HG03457 (cell line): ENCODE results near the gene ERC2.

Experiments used
- ATAC-seq: cut with Tn5 transposase; IDR thresholded peaks from one replicate; pipeline ENCODE4 v1.9.1; 2021; ENCODE audit warnings: moderate number of reproducible peaks; ENCODE audit not compliant: unreplicated experiment

Gene ERC2

DNA sequence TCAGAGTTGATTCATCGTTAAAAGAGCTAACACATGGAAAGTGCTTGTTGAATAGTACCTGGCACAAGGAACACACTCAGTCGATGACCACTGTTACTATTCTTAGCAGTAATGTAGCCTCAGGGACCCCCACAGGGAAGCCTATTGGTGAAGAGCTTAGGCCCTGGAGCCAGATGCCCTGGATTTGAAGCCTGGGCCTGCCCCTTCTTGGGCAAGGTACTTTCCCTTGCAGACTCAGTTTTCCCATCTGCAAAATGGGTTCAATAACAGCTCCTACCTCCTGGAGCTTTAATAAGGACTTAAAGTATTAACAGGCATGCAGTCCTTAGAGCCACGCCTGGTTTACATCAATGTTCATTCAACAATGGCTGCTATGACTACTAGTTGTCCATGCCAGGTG lies 884.2 kb downstream of the ERC2 start:
- no peak for ATAC-seq

DNA sequence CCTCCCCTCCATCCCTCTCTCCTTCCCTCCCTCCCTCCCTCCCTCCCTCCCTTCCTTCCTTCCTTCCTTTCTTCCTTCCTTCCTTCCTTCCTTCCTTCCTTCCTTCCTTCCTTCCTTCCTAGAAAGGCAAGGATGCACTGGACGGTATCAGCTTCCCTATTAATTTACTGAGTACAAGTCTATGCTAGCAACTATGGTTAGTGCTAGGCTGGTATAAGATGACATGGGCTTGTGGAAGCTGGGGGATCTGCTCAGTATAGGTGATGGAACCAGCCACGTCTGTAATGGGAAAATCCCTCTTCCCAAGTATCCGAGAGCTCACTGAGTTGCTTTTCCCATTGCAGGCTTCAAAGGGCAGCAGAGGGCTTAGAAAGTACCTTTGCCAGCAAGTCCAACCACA lies 884.8 kb downstream of the ERC2 start:
- ATAC-seq, result no peak

DNA sequence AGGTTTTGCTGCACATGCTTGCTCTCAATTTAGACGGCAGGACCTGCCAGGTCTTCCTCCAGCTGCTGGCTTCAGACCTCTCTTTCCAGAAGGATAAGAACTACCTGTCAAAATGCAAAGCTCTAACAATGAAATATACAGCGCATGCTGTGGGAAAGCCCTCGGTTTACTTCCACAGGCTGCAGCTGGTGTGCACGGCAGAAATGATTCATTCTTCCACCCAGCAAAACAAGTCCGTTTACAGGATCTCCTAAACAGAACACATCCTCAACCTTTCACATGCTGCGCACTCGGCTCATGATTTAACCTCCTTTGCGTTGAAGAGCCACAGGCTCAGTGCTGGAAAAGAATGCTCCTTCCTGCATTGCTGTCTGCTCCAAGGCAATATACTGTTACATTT lies 888.8 kb downstream of the ERC2 start:
- ATAC-seq, result no peak

DNA sequence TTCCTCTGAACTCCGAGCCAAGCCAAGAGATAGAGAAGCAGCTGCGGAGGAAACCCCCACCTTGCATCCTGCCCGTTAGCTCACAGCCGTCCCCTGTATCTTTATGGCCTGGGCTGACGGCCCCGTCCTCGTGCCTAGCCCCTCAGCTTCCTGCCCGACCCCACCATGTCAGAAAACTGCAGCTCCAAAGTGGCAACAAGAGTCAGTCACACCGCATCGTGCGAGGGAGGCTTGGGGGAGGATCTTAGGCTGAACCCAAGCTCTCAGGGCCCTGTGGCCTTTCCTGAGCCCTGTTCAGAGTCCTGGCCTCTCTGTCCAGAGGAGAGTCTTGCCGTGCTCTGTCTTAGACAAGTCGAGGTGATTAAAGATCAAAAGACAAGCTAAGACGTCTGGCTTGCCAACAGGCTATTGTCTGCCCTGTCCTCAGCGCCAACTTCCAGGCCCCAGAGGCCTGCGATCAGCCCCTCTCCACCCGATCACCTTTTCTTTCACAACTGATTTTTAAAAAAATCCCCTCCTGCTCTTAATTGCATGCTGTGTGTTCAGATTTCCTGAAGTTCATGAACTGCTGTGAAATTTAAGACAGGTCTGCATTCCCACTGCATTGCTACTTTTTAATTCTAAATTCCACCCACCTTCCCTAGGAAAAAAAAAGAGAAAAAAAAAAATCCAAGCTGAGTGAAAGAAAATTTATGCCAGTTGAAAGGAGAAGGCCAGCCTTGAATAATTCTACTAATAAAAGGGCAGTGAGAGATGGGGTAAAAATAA lies 891.5 kb downstream of the ERC2 start:
- no peak for ATAC-seq

DNA sequence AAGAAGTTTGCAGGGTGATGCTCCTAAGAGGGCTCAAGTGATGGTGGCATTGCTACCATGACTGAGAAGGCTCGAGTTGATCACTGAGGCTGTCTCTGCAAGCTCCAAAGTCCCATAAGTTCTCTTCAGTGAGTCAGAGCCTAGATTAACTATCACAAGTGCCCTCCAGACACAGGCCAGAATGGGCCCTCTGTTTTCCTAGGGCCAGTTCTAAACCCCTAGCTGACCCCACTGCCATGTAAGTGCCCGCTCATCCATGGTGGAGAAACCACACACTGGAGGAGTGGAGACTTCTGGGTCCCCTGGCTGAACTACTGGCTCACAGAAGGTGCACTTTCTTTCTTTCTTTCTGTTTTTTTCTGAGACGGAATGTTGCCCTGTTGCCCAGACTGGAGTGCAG lies 893.6 kb downstream of the ERC2 start:
- ATAC-seq, result no peak

DNA sequence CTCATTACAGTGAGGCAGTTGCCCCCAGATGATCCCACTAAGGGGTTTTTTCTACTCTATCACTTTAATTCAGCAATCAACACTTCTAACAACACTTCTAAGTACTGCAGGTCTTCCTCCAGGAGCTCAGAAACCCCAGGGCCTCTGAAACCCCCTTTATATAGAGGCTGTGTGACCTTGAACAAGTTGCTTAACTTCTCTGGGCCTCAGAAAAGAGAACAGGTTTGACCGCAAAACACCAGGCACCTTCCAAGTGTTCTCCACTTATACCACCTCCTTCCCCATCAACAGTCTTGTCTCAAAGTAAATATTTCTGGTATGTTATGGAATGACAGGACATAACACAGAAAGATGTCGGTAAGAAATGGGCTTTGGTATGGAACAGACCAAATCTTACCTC lies 895.5 kb downstream of the ERC2 start:
- ATAC-seq, result no peak

DNA sequence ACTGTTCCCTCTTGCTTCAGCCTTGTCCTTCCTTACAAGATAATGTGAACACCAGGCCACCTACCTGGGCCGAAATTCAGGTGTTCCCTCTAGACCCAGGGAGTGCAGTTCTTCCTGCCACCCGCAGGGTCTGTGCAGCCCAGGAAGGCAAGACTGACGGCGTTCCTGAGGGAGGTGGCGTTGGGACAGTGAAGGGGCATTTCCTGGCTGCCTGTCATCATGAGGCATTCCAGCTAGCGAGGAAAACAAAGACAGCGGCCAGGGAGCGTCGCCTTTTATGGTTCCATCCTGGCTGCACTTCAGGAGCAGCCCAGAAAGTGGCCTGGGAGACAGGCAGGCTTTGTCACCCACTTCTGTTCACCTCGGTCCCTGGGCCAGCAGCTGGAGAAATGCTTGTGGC lies 896.4 kb downstream of the ERC2 start:
- no peak for ATAC-seq

DNA sequence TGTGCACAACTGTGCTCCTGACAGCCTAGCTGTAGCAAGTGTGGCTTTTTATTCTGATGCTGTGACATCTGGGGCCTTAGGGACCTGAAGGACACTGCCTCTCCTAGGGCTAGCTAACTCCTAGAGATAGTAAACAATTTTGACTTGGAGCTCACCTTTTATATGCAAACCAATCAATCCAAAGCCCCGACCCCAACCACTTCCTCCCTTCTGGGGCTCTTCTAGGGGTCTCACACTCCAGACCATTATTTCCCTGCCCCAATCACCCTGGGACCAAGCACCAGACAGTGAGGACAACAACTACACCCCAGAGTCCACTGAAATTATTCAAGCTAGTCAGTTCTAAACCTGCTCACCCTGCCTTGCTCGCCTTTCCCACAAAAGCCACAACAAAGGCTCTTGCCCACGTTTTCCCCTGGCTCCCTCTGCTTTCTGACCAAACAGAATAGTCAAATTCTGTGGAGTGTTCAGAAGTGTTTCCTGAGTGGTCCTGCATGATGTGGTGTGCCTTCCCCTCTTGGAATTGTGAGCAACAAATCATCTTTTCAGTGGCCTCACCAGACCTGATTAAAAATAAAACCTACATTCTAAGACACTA lies 897.0 kb downstream of the ERC2 start:
- no peak for ATAC-seq

DNA sequence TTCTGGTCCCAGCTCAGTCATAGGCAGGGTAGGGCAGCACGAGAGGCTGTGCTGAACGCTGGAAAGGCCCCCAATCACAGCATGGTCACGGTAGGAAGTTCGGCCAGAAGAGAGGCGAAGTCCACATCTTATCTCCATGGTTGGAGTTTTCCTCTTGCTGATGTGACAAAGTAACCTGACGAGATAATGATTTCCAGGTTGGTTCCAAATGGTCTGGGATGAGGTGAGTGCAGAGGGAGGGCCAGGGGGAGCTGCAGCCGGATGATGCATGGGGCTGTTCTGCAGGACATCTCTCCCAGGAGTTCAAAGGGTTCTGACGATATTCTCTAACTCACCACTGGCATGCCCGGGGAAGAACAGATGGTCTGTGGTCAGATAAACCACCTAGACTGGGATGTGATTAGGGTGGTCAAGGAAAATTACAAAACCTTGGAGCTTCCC lies 898.0 kb downstream of the ERC2 start:
- no peak for ATAC-seq

DNA sequence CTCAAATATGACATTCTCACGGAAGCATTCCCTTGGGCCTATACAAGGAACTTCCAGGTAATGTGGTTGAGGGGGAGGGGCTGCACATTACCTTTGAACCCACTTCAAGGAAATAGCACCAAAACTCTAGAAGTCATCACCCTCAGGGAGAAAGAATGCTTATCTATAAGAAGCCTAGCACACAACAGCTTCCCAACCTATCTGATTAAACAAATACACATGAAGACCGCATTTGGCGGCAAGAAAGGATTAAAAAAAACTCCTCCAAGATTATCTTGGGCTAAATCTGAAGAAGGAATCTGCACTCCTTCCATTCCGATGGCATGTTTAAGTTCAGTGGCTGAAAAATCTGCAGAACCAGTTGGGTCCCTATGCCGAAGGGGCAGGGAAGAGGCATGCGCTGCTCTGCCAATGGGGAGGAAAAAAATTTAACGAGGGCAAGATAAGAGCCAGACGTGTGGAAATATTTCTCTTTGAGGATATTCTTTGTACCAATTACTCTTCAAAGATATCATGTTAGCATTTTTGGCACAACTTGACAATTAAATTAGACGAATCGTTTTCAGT lies 899.2 kb downstream of the ERC2 start:
- ATAC-seq, result no peak

DNA sequence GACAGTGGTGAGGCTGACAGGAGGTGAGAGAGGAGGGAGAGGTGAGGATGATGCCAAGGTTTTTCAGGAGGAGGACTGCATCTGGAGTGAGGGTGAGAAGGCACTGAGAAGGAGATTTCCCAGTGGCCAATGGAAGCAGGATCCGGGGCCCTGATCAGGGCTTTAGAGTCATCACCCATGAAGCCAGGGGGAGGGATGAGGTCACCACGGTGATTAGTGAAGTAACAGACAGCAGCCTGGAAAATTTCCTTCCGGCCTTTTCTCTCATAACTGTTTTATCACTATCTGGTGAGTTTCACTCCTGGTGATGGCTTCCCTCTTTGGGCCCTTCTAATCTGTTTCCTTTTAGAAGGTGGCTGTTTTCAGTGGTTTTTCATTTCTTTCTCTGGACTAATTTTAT lies 900.7 kb downstream of the ERC2 start:
- ATAC-seq, result no peak

DNA sequence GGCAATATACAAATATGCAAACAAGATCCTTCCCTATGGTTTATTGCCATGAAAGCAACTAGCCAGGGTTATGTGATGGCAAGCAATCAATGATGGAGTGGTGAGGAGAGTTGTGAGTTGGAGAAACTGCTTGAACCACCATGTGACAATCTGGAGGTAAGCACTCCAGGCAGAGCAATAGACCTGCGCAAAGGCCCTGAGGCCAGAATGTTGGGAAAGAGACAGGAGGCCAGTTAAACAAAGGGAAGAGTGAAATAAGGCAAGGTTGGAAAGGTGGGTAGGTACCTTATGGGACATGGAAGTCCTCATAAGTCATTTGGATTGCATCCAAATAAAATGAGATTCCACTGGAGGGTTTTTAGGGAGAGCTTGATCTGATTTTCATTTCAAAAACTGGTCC lies 901.1 kb downstream of the ERC2 start:
- ATAC-seq, result no peak

DNA sequence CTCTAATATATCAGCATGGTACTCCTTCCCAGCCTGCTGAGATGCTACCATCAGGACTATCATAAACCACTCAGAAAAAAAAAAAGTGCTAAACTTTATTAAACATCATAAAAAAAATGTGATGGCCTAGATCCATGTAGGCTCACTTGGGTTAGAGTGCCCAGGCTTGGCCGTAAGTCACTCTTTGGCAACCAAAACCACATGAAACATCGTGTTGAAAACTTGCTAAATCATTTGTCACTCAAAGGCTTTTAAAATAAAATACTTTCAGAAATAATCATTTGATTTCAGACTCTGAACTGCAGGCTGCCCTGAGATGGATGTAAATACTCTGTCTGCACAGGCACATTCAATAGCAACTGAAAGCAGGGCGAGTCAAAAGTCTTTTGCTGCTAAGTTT lies 902.7 kb downstream of the ERC2 start:
- ATAC-seq, result no peak

DNA sequence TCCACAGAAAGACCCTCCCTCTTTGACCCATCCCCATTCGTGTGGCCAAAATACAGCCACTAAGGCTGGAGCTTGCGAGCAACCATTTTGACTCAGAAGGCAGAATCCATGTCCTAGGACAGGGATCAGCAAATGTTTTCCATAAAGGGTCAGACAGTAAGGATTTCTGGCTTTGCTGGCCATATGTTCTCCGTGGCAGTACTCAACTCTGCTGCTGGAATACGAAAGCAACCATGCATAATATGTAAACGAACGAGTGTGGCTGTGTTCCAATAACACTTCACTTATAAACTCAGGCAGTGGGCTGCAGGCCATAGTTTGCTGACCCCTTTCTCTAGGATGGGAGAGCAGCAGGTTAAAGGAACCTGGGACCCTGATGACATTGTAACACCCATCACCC lies 903.5 kb downstream of the ERC2 start:
- ATAC-seq, result no peak

DNA sequence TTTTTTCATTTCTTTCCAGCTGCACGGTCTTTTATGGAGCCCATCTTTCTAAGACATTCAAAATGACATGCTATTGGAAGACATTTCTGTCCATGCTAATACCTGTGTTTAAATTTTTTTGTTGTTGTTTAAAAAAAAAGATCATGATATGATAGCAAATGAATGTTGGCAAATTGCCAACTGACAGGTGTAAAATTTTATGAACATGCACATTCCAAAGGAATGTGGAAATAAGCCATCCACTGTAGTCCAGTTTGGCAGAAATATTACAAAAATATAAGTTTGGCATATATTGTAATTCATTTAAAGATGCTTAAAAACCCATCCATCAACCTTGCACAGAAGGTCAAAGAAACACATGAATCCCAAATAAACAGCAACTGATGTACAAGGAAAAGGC lies 905.6 kb downstream of the ERC2 start:
- ATAC-seq, result no peak

DNA sequence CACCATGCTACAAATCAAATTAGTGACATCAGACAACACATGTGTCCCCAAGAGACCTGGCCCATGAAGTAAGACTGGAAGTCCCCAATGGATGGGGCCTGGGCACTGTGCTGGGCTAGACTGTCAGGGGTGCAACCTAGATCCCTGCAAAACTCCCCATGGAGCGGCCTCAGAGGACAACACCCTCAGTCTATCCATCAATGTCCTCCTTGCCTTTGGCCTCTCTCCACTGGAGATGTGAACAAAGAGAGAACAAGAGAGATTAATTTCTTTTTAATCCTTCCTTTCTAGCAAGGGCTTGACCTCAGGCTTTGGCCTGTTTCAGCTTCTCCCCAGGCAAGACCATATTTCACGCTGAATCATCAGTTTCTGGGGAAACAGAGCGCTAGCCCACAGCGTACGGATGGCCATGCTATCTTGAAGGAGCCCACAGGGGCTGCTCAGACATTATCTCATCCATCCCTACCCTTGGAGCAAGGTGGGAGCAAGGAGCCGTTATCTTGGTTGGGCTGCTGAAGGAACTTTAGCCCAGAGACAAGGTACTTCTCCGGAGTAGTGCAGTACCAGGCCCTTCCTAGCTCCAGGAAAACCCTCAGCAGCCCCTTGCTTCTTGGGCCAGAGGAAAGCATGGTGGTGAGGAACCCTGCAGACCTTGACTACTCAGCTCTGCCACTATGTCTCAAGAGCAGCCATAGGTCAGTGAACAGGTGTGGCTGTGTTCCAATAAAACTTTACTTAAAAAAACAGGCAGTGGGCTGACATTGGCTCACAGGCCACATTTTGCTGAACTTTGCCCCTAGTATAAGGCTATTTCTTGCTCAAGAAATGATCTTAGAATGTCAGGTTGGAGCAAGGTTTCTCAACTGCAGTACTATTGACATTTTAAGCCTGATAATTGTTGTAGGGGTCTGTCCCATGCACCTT lies 908.5 kb downstream of the ERC2 start:
- ATAC-seq, result no peak

DNA sequence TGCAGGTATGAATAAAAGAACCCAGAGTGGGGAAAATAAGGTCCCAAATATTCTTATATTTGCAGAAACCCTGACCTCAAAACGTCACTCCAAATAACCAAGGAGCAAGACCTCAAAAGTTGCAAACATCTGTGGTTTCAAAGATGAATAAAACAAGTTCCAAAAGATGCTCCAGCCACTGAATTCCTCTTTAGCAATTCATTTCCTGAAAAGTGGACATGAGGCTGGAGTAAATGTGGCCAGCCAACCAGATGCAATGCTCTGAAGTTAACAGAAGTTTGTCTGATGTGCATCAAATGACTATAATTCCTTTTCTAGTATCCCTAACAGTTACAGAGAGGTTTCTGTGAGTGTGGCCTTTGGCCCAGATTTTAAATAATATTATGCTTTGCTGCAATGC lies 910.0 kb downstream of the ERC2 start:
- ATAC-seq, result no peak

DNA sequence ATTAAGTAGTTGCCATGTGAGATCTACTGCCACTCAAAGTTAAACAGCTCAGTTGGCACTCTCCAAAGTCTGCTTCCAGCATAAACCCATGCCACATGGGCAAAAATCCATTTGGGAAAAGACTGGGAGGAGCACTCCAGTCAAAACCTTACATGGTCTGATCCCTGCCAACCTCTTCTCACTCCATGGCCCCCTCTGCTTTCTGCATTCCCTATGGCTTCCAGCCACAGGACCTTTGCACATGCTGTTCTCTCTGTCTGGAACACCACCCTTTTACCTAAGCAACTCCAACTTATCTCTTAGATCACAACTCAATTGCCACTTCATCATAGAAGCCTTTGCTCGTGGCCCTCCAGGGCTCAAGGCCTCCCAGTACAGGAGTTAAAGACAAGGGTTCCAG lies 910.7 kb downstream of the ERC2 start:
- no peak for ATAC-seq

DNA sequence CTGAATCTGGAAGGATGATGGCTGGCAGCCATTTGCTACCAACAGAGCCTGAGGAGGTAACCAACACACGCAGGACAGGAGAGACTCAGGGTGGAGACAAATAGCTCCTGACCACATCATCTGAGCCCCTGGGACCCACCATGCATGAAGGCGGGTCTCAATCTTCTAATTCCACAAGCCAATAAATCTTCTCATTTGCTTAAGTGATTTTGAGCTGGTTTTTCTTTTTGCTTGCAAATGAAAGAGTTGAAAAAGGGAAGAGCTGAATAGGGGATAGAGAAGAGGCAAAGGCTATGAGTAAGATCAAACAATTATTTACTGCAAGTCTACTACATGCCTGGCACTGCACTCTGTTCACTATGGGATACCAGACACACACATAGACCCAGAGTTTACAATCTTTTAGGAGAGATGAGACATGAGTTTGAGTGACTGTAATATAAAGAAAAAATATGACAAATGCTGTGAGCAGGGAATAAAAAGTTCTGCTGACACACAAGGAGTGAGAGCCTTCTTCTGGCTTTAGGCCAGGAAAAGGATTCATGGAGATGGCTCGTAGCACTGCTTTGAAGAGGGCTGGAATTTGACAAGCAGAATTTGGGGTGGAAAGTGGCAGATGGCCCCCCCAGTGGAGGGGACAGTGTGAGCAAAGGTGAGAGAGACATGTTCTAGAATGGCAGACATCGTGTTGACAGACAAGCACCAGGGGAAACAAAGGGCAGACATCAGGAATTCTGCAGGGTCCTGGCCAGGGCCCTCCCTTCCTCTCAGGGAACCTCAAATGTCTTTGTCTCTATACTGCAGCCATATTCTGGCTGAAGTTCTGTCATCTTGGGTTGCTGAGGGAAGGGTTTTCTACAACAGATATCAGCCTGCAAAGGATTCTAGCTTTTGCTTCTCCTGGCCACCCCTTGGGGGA lies 911.4 kb downstream of the ERC2 start:
- ATAC-seq, result no peak

DNA sequence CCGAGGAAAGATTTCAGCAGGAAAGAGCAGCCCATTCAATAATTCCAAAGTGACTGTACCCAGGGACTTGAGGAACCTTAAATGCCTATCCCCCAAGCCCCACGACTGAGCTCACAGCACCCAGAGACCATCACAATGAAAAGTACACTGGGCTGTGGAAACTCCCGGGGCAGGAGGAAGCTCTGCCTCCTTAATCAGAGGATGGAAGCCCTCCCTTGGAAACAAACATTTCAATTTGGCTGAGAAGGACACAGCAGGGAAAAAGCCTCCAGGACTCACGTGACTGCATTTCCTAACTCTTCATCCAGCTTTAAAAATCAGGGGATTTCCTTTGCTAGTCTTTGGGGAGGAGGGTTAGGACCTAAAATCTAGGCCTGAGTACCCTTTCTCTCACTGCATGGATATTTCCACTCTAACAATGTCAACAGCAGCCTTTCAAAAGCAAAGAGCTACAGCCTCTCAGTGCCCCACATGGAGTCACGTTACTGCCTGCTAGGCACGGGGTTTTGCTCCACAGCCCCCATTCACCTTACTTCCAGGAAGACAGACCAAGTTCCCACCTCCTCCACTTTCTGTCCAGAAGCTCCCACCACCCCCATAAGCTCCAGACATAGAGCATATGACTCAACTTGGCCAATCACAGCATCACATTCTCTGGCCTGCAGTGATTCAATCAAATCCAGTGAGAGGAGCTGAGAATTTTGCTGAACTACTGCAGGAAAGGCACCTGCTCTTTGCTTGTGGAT lies 912.2 kb downstream of the ERC2 start:
- no peak for ATAC-seq
